ENCODE measurements around the gene SRPX. TPM values are rescaled to one million over a fixed set of nuclear protein-coding genes. Genes with fewer than 3 reads are reported as not detected.

Gene SRPX
- total and polyA plus RNA-seq, 2 of the 13 experiments (the other 11 are each of a cell fraction or from before 2014, with no cell fraction given), result 0.30 TPM; not detected in 1

- Histone ChIP-seq H3K9ac (ENCODE audit: insufficient read depth, low read depth, low read length) (no peak overlapping the region), H3K9me3 (ENCODE audit: low read length) (no peaks in the 10 kb centered on the region), H3K4me1 (ENCODE audit: insufficient read depth, low read length) (no peaks in the 10 kb centered on the region), H3K4me2 (ENCODE audit: low read depth, low read length) (no peak overlapping the region), H3K27ac (ENCODE audit: extremely low read length, insufficient read depth, low read length) (no peak overlapping the region), H3K27me3 (ENCODE audit: control insufficient read depth in 1 of 2, insufficient read depth in 2 of 2, low read length in 2 of 2) (no peaks in the 10 kb centered on the region), H3K4me3 (replicated peaks in 1 of 3; ENCODE audit: insufficient read depth in 1 of 3, low read depth in 2 of 3, low read length in 3 of 3) (no peak overlapping the region), H4K20me1 (ENCODE audit: insufficient read depth, low read length) (no peaks in the 10 kb centered on the region), H2AFZ (ENCODE audit: low read length) (no peak overlapping the region), H3K36me3 (replicated peaks in 1 of 2; ENCODE audit: control insufficient read depth in 1 of 2, insufficient read depth in 2 of 2, low read length in 2 of 2) (no peaks in the 10 kb centered on the region), H3K79me2 (ENCODE audit: insufficient read depth, low read length) (no peaks in the 10 kb centered on the region)
- no TSS peak for BruUV-seq (replicated peaks)
- WGBS (ENCODE audit: low lambda C conversion rate), result 13% methylated on average over 1 of the region's 1 CpG
- CTCF ChIA-PET (ENCODE audit: low intra/inter-chr PET ratio, low total read pairs), result interaction anchor here (3.8 kb wide), 1 partner anchor 239 kb away, joined by 32 read pairs; no protein-coding TSS in a partner anchor
- POLR2A ChIA-PET, result no interaction called here
- in situ Hi-C loops (cut with HindIII; ENCODE audit: extremely low pct_ligation_motif_present, low pct_unique_long_range_greater_than_20kb) (loop anchor here (5.0 kb wide), 1 partner anchor 238 kb away; no protein-coding TSS in a partner anchor), intact Hi-C loops (cut with micrococcal nuclease; ENCODE audit: unreplicated experiment) (no loop called here)
- FAIRE-seq (no peak), ATAC-seq (no peak), DNase-seq (ENCODE audit: low spot score) (no peak)
- TF ChIP-seq NKX3-1 (CRISPR knock-in tag; IDR thresholded peaks at IDR 0.05) (no peak), GPN1 (CRISPR knock-in tag; IDR thresholded peaks at IDR 0.05; ENCODE audit: borderline replicate concordance) (no peak), ZNF230 (CRISPR knock-in tag; IDR thresholded peaks at IDR 0.05) (no peak), BRD4 (CRISPR knock-in tag; IDR thresholded peaks at IDR 0.05) (no peak), MAFF (IDR thresholded peaks at IDR 0.05; ENCODE audit: low read depth, low read length) (no peak), CCDC6 (CRISPR knock-in tag; IDR thresholded peaks at IDR 0.05) (no peak), ZNF773 (CRISPR knock-in tag; IDR thresholded peaks at IDR 0.05; ENCODE audit: borderline replicate concordance) (no peak), LCORL (IDR thresholded peaks at IDR 0.05) (no peak), LCORL (CRISPR knock-in tag; IDR thresholded peaks at IDR 0.05) (no peak), FLYWCH1 (CRISPR knock-in tag; IDR thresholded peaks at IDR 0.05) (no peak), PTBP1 (IDR thresholded peaks at IDR 0.05; ENCODE audit: low read depth, low read length, poor library complexity, severe bottlenecking) (no peak), MIER2 (CRISPR knock-in tag; IDR thresholded peaks at IDR 0.05) (no peak), TARDBP (CRISPR knock-in tag; IDR thresholded peaks at IDR 0.05) (no peak), SRSF4 (IDR thresholded peaks at IDR 0.05; ENCODE audit: low read depth, low read length, poor library complexity, severe bottlenecking) (no peak), ZNF768 (CRISPR knock-in tag; IDR thresholded peaks at IDR 0.05) (no peak), NAIF1 (CRISPR knock-in tag; IDR thresholded peaks at IDR 0.05; ENCODE audit: borderline replicate concordance) (no peak), CBX5 (CRISPR knock-in tag; IDR thresholded peaks at IDR 0.05; ENCODE audit: borderline replicate concordance) (no peak)
- TF ChIP-seq, protein P1, sequence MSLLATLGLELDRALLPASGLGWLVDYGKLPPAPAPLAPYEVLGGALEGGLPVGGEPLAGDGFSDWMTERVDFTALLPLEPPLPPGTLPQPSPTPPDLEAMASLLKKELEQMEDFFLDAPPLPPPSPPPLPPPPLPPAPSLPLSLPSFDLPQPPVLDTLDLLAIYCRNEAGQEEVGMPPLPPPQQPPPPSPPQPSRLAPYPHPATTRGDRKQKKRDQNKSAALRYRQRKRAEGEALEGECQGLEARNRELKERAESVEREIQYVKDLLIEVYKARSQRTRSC (CRISPR knock-in tag; IDR thresholded peaks at IDR 0.05; ENCODE audit: low read depth), result no peak
- TF ChIP-seq, protein P2, sequence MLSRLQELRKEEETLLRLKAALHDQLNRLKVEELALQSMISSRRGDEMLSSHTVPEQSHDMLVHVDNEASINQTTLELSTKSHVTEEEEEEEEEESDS (CRISPR knock-in tag; IDR thresholded peaks at IDR 0.05; ENCODE audit: borderline replicate concordance), result no peak
These were observed 55.6 kb downstream of the SRPX start for GRCh38 chrX:38165023-38165422.
